GF-D8 (cell line): ENCODE measurements around the gene PPM1A.

Experiments used
- DNase-seq: peaks from one replicate; lab custom pipeline; 2025; lab: John Stamatoyannopoulos, UW

The PPM1A gene

GRCh38 chr14:60323199-60323896 is 74.3 kb downstream of the PPM1A start:
- DNase-seq, result no peak

- DNase-seq, result no peak
These were observed 75.8 kb downstream of the PPM1A start for GRCh38 chr14:60324837-60325236.

GRCh38 chr14:60326274-60326673 is 77.3 kb downstream of the PPM1A start:
- no peak for DNase-seq

GRCh38 chr14:60327447-60328331 is 78.7 kb downstream of the PPM1A start:
- no peak for DNase-seq

- no peak for DNase-seq
These were observed 79.6 kb downstream of the PPM1A start for GRCh38 chr14:60328583-60328982.

GRCh38 chr14:60329274-60329673 is 80.3 kb downstream of the PPM1A start:
- no peak for DNase-seq

- peak; percentile 50 for DNase-seq
These were observed 82.4 kb downstream of the PPM1A start for GRCh38 chr14:60331201-60332045.

GRCh38 chr14:60332046-60332399 is 83.0 kb downstream of the PPM1A start:
- no peak for DNase-seq

- DNase-seq, result no peak
These were observed 83.8 kb downstream of the PPM1A start for GRCh38 chr14:60332869-60333268.

GRCh38 chr14:60339571-60339970 is 90.5 kb downstream of the PPM1A start:
- no peak for DNase-seq

- DNase-seq, result no peak
These were observed 94.6 kb downstream of the PPM1A start for GRCh38 chr14:60343571-60344071.

- DNase-seq, result no peak
These were observed 95.7 kb downstream of the PPM1A start for GRCh38 chr14:60344751-60345150.

- DNase-seq, result no peak
These were observed 97.7 kb downstream of the PPM1A start for GRCh38 chr14:60346706-60347105.

- DNase-seq, result no peak
These were observed 99.2 kb downstream of the PPM1A start for GRCh38 chr14:60348211-60348610.
